K562 (cell line): Measurements from ENCODE around the gene DHCR24. TPM values are rescaled to one million over a fixed set of nuclear protein-coding genes. Genes with fewer than 3 reads are reported as not detected.

ENCODE experiments used
- ZNF318 ChIP-seq, 2 experiments: fragments of 450-650 bp; IDR thresholded peaks; 2 replicates each; pipeline ENCODE4 v1.6.1; 2016; ENCODE audit warnings: mild to moderate bottlenecking in 2 of 2, borderline replicate concordance in 1 of 2, low read depth in 1 of 2, moderate library complexity in 1 of 2
- ZZZ3 ChIP-seq: fragments of 450-650 bp; IDR thresholded peaks from 2 replicates; pipeline ENCODE4 v1.6.1; 2016; ENCODE audit warnings: antibody characterized with exemption, mild to moderate bottlenecking, moderate library complexity
- polyA plus RNA-seq, 8 experiments: library from polyadenylated mRNA; depleted of rRNA in 4 of 8; stranded (reverse) in 5 of 8; unstranded in 3 of 8; fragments of >200 nt; fragmentation: Nextera tagmentation in 2 of 8; fragmentation: Illumina TruSeq in 1 of 8; extraction: Ambion mirVana in 2 of 8; extraction: Trizol in 1 of 8; gene quantifications; 2 replicates each; pipeline versions ENCODE4 v1.2.1 to v1.2.3, GENCODE V29; 2011 to 2014; ENCODE audit warnings: inconsistent platforms in 1 of 8, missing spikeins in 1 of 8
- total RNA-seq, 7 experiments: library from RNA; depleted of rRNA in 6 of 7; stranded (reverse); fragments of >200 nt in 6 of 7; fragmentation: Illumina TruSeq in 2 of 7; extraction: Trizol in 2 of 7; gene quantifications; 2 replicates each; pipeline versions ENCODE4 v1.2.1 to v1.2.3, GENCODE V29; 2011 to 2021; ENCODE audit warnings: low replicate concordance in 1 of 7

DHCR24 gene
- total and polyA plus RNA-seq, 9 of the 15 experiments (the other 6 are each of a cell fraction or from before 2014, with no cell fraction given): 23.4 to 161 (median 79.9) TPM

GRCh38 chr1:54857746-54858561, 29.0 kb downstream of the DHCR24 start (continued):
- TF ChIP-seq ZNF318 (IDR thresholded peaks at IDR 0.05; ENCODE audit: borderline replicate concordance in 1 of 2, low read depth in 1 of 2) (no peak), ZZZ3 (no peak)
- TF ChIP-seq, all 486 proteins: peak for 0
